ENCODE results near the gene UBE2D3. TPM values are rescaled to one million over a fixed set of nuclear protein-coding genes. Genes with fewer than 3 reads are reported as not detected.

The UBE2D3 gene
- polyA plus RNA-seq, 6 donors from 2014 or later, result 352 to 705 (median 440) TPM

DNA sequence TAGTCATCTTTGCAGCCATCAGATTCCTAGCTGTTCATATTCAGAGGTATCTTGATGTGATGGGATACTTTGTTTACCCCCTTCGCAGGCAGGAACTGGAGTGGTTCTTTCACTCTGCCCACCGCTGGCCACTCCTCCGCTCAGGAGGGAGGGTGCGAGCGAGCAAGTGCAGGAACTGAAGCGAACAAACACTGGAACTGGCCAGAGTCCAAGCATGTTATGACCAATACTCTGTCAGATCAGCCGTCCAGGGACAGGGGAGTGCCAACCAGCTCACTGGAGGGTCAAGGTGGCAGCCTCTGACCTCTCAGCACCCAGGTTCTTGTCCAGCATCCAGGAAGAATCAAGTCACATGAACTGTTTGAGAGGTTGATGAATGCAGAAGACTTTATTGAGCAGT, 48.6 kb downstream of the UBE2D3 start:
- Mint-ChIP-seq H3K9me3 (no peaks in the 10 kb centered on the region), H3K36me3 (no peaks in the 10 kb centered on the region), H3K4me3 (no peak overlapping the region)

DNA sequence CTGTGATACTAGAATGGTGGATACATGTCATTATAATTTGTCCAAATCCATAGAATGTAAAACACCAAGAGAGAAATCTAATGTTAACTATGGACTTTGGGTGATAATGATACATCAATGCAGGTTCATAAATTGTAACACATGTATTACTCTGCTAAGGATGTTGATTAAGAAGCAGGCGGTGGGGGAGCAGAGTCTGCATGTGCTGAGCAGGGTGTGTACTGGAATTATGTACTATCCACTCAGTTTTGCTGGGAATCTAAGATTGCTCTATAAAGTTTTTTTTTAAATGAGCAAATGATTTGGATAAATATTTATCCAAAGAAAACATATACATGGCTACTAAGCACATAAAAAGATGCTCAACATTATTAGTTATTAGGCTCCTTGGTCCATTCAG, 51.5 kb downstream of the UBE2D3 start:
- H3K27me3 Mint-ChIP-seq, result no peaks in the 10 kb centered on the region
- DNase-seq (no peak), ATAC-seq (ENCODE audit: low read depth in 2 of 2) (no peak)
- H3K4me3 Mint-ChIP-seq, result no peak overlapping the region
- H3K9me3 Mint-ChIP-seq, result no peaks in the 10 kb centered on the region
- H3K36me3 Mint-ChIP-seq, result no peaks in the 10 kb centered on the region
- no peak overlapping the region for H3K27ac Mint-ChIP-seq
- peaks cover 4 to 7% (median 4%) of the 10 kb centered on the region in 3 donors for H3K4me1 Mint-ChIP-seq

More for the DNA sequence above, 48.6 kb downstream of the UBE2D3 start:
- ATAC-seq (ENCODE audit: low read depth in 2 of 2) (no peak), DNase-seq (no peak)
- Mint-ChIP-seq H3K27ac (peak overlapping the region in 2 of 6 donors; percentile 37 to 69), H3K4me1 (peaks cover 4 to 7% (median 4%) of the 10 kb centered on the region in 3 donors), H3K27me3 (no peaks in the 10 kb centered on the region)

DNA sequence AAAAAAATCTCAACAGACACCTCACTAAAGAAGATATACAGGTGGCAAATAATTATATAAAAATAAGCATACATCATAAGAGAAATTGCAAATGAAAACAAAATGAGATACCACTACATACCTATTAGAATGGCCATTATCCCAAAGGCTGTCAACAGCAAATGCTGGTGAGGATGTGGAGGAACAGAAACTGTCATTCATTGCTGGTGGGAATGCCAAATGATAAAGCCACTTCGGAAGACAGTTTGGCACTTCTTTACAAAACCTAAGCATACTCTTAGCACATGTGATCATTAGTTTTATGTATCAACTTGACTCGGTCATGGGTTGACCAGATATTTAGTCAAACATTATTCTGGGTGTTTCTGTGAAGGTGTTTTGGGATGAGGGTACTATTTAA, 53.1 kb downstream of the UBE2D3 start:
- no peak for ATAC-seq (ENCODE audit: low read depth in 2 of 2)
- Mint-ChIP-seq H3K36me3 (no peaks in the 10 kb centered on the region), H3K27ac (no peak overlapping the region)

DNA sequence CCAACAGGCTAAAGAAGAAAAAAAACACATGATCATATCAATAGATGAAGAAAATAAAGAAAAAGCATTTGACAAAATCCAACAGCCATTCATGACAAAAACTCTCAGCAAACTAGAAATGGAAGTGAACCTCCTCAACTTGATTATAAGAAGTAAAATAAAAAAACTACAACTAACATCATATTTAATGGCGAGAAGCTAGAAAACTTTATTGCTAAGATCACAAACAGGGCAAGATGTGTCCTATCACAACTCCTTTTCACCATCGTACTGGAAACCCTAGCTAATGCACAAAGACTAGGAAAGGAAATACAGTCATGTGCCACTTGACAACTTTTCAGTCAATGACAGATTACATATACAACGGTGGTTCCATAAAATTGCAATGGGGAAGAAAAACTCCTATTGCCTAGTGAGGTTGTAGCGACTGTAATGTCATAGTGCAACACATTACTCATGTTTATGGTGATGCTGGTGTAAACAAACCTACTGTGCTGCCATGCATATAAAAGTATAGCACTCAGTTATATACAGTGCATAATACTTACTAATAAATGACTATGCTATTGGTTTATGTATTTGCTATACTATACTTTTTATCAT, 54.5 kb downstream of the UBE2D3 start:
- ATAC-seq (ENCODE audit: low read depth in 2 of 2), result no peak
- no peaks in the 10 kb centered on the region for H3K36me3 Mint-ChIP-seq
- peaks cover 0 to 2% (median 0%) of the 10 kb centered on the region in 7 donors for H3K9me3 Mint-ChIP-seq
- no peak overlapping the region for H3K4me3 Mint-ChIP-seq
- H3K27me3 Mint-ChIP-seq, result no peaks in the 10 kb centered on the region
- peak overlapping the region in 1 of 6 donors; percentile 12 for H3K27ac Mint-ChIP-seq
- H3K4me1 Mint-ChIP-seq, result peaks cover 0 to 4% (median 0%) of the 10 kb centered on the region in 3 donors
- no peak for DNase-seq

More for the DNA sequence above, 53.1 kb downstream of the UBE2D3 start:
- no peak overlapping the region for H3K4me3 Mint-ChIP-seq
- H3K9me3 Mint-ChIP-seq, result no peaks in the 10 kb centered on the region
- DNase-seq, result no peak
- H3K4me1 Mint-ChIP-seq, result peaks cover 3 to 4% (median 4%) of the 10 kb centered on the region in 3 donors
- H3K27me3 Mint-ChIP-seq, result no peaks in the 10 kb centered on the region

DNA sequence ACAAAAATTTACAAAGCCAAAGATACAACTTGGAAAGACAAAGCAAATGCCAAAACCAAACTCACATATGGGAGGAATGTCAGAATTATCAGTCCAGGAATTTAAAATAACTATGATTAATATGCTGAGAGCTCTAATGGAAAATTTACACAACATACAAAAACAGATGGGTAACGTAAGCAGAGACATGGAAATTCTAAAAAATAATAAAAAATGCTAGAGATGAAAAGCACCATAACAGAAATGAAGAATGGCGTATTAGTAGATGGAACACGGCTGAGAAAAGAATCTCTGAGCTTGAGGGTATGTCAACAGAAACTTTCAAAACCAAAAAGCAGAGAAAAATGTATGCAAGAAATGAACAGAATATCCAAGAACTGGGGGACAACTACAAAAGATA, 62.5 kb downstream of the UBE2D3 start:
- peaks cover 0 to 2% (median 0%) of the 10 kb centered on the region in 7 donors for H3K9me3 Mint-ChIP-seq
- no peak overlapping the region for H3K27ac Mint-ChIP-seq
- H3K27me3 Mint-ChIP-seq, result no peaks in the 10 kb centered on the region
- no peak overlapping the region for H3K4me3 Mint-ChIP-seq
- no peaks in the 10 kb centered on the region for H3K36me3 Mint-ChIP-seq
- no peak for DNase-seq
- H3K4me1 Mint-ChIP-seq, result peaks cover 10 to 18% (median 11%) of the 10 kb centered on the region in 3 donors
- ATAC-seq (ENCODE audit: low read depth in 2 of 2), result no peak

DNA sequence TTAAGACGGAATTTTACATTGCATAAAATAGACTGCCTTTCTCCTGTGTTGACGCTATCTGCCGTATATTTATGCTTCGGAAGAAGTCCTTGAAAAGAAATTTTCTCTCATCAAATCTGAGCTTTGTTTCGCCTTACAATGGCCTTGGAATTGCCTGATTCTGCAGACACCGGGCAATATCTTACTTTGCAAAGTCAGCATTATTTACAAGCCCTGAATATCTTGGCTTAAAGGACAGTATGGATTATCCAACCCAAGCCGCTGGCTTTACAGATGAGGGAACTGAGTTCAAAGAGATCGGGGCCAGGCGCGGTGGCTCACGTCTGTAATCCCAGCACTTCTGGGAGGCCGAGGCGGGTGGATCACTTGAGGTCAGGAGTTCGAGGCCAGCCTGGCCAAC, 65.4 kb downstream of the UBE2D3 start:
- DNase-seq, result no peak
- peaks cover 0 to 2% (median 0%) of the 10 kb centered on the region in 7 donors for H3K9me3 Mint-ChIP-seq
- H3K27ac Mint-ChIP-seq, result peak overlapping the region in 5 of 6 donors; percentile 29 to 100 (median 99)
- peaks cover 0 to 8% of the 10 kb centered on the region in 2 donors for H3K36me3 Mint-ChIP-seq
- no peaks in the 10 kb centered on the region for H3K27me3 Mint-ChIP-seq
- peak overlapping the region; percentile 80 to 95 (median 92) for H3K4me3 Mint-ChIP-seq
- peaks cover 29 to 48% (median 40%) of the 10 kb centered on the region in 3 donors for H3K4me1 Mint-ChIP-seq
- no peak for ATAC-seq (ENCODE audit: low read depth in 2 of 2)

DNA sequence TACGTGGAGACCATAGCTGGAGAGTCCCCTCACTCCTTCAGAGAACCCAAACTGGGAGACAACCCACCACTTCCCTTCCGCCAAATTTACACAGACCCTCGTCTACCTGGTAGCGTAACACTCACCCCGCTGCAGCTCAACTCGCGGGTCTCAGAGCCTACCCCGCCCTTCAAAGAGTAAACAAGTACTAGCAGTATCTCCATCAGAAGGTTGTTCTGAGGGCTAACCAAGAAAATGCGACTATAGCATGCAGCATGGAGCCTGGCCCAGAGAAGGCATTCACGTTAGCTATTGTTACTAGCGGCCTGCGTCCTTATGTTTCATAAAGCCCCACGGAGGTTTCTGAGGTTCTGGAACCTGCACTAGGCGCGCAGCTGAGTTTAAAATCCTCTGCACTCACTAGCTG, 66.1 kb downstream of the UBE2D3 start:
- Mint-ChIP-seq H3K9me3 (peaks cover 0 to 2% (median 0%) of the 10 kb centered on the region in 7 donors), H3K27me3 (no peaks in the 10 kb centered on the region), H3K27ac (peak overlapping the region; percentile 97 to 100 (median 100)), H3K4me3 (peak overlapping the region; percentile 80 to 95 (median 92)), H3K36me3 (peaks cover 0 to 8% of the 10 kb centered on the region in 2 donors), H3K4me1 (peaks cover 31 to 54% (median 45%) of the 10 kb centered on the region in 3 donors)
- DNase-seq, result no peak
- peak; percentile 1 to 2 for ATAC-seq (ENCODE audit: low read depth in 2 of 2)

DNA sequence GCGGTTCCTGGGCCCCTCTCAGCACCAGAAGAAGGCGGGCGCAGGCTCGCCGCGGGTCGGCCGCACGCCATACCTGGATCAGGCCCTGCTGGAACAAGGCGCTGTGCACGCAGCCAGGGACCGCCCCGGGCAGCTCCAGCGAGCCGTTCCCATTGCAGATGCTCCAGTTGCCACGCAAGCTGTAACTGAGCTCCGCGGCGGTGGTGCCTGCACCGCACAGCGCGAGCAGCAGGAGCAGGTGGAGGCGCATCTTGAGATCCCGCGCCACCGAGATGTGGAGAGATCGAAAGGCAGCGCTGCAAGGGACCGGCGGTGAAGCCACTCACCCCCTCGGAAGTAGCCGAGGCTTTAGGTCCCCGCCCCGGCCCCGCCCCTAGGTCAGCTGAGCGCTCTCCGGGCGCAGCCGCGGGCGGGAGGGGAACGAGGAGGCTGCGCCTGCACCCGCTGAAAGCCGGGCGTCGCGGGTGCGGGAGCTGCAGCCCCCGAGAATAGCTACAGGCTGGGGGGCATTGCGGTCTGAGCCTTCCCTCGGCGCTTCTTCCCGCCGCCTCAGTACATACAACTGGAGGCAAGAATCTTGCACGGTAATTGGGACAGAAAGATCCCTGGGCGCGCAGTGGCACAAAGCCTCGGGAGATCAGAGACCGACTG, 66.6 kb downstream of the UBE2D3 start, which contains the start of gene MANBA:
TSS of gene MANBA (minus strand) at position 324 of the 651 bp plus-strand sequence. CDS start at position 250, 74 bp downstream.
- Mint-ChIP-seq H3K4me1 (peaks cover 34 to 58% (median 49%) of the 10 kb centered on the region in 3 donors), H3K9me3 (peaks cover 0 to 2% (median 0%) of the 10 kb centered on the region in 7 donors)

DNA sequence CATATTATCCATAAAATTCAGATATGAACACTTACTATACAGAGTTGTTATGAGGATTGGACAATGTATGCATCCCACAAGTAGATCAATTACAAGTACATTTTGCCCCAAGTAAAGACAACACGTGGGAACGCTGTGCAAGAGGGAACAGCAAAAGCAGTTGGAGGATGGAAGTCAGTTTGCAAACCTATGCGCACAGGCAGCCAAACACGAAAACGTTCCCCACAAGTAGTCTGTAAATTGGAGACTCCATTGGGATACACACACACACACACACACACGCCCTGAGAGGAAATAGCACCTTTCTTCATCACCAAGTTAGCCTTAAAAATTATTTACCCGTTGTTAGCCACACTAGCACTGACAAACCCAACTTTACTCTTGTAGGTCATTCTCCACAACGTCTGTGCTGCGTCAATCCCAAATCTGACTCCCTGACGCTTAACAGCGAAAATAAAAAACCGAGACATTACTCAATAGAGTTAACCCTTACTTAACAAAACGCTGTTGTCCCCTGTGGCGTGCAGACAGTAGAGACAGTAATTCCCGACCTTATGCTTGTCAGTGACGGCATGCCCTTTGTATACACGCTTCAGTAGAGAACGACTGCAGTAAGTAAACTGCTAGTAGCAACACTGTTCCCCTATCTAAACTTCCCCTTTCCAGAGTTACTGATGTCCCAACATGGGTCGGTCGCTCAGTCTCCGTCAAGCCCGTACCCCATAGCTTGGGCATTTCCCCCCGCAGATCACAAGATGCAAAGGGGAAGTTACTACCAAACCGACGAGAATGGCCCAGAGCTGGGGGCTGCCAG, 67.3 kb downstream of the UBE2D3 start:
- H3K4me3 Mint-ChIP-seq, result peak overlapping the region; percentile 80 to 95 (median 92)
- ATAC-seq (ENCODE audit: low read depth in 2 of 2) (peak; percentile 75 to 81), DNase-seq (peak; percentile 96)
- peak overlapping the region; percentile 97 to 100 (median 100) for H3K27ac Mint-ChIP-seq
- peaks cover 0 to 8% of the 10 kb centered on the region in 2 donors for H3K36me3 Mint-ChIP-seq
- peaks cover 34 to 58% (median 49%) of the 10 kb centered on the region in 3 donors for H3K4me1 Mint-ChIP-seq
- H3K27me3 Mint-ChIP-seq, result no peaks in the 10 kb centered on the region
- peaks cover 0 to 3% (median 0%) of the 10 kb centered on the region in 7 donors for H3K9me3 Mint-ChIP-seq

More for the DNA sequence above, 66.6 kb downstream of the UBE2D3 start, which contains the start of gene MANBA:
- H3K27me3 Mint-ChIP-seq, result no peaks in the 10 kb centered on the region
- DNase-seq, result peak; percentile 85
- peaks cover 0 to 8% of the 10 kb centered on the region in 2 donors for H3K36me3 Mint-ChIP-seq
- peak; percentile 62 to 64 for ATAC-seq (ENCODE audit: low read depth in 2 of 2)
- peak within 1 kb of the TSS; percentile 97 to 100 (median 100) for H3K27ac Mint-ChIP-seq
- H3K4me3 Mint-ChIP-seq, result peak within 1 kb of the TSS; percentile 80 to 95 (median 92)

DNA sequence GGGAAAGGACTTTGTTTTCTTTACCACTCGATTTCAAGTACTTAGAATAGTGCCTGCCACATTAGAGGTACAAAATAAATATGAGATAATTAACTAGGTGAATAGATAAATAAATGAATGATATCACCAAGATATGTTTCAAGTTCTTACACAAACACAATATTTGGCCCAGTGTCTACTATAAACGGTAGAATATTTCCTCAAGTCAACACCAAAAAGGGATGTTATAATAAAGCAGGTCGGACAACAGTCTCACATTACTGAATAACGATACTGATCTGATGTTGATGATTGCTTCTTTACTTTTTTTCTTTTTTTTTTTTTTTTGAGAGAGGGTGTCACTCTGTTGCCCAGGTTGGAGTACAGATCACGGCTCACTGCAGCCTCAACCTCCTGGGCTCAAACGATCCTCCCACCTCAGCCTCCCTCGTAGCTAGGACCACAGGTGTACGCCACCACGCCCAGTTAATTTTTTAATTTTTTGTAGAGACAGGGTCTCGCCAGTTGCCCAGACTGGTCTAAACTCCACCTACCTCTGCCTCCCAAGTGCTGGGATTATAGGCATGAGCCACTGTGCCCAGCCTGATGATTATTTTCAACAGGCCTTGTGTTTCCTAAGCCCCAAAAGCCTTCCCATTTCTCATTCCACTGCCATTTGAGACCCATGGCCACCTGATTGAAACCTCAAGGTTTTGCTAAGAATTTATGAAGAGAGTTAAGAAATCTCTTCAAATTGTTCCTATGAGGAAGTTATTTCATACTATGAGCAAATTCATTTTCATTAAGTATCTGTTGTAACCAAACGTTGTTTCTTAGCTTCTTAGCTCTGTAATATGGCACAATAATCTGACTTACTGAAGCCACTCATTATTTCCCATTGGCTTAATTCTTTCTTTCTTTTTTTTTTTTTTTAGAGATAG, 68.8 kb downstream of the UBE2D3 start:
- H3K4me3 Mint-ChIP-seq, result peak overlapping the region; percentile 34 to 95 (median 92)
- peak overlapping the region; percentile 97 to 100 (median 100) for H3K27ac Mint-ChIP-seq
- DNase-seq, result no peak
- no peaks in the 10 kb centered on the region for H3K27me3 Mint-ChIP-seq
- peaks cover 0 to 4% (median 0%) of the 10 kb centered on the region in 7 donors for H3K9me3 Mint-ChIP-seq
- ATAC-seq (ENCODE audit: low read depth in 2 of 2), result no peak
- peaks cover 34 to 58% (median 49%) of the 10 kb centered on the region in 3 donors for H3K4me1 Mint-ChIP-seq
- peaks cover 0 to 8% of the 10 kb centered on the region in 2 donors for H3K36me3 Mint-ChIP-seq

DNA sequence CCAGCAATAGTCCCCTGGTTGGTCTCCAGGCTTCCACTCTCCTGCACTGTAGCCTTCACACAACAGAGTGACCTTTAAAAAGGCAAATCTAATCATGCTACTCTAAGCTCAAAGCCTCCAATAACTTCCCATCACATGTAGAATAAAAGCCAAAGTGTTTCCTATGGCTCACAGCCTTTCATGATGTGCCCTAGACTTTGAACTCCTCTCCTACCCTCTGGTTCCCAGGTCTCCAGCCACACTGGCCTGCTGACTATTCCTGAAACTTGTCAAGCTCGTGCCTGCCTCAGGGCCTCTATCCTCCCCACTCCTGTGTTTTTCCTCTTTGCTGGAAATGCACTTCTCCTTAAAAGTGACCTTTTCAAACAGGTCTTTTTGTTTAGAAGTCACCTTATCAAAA, 69.7 kb downstream of the UBE2D3 start:
- ATAC-seq (ENCODE audit: low read depth in 2 of 2), result no peak
- no peak for DNase-seq
- peaks cover 0 to 8% of the 10 kb centered on the region in 2 donors for H3K36me3 Mint-ChIP-seq
- H3K27ac Mint-ChIP-seq, result peak overlapping the region; percentile 86 to 100 (median 98)
- peak overlapping the region in 5 of 8 donors; percentile 1 to 92 (median 80) for H3K4me3 Mint-ChIP-seq
- peaks cover 34 to 58% (median 49%) of the 10 kb centered on the region in 3 donors for H3K4me1 Mint-ChIP-seq
- H3K9me3 Mint-ChIP-seq, result peaks cover 0 to 4% (median 0%) of the 10 kb centered on the region in 7 donors
- no peaks in the 10 kb centered on the region for H3K27me3 Mint-ChIP-seq

DNA sequence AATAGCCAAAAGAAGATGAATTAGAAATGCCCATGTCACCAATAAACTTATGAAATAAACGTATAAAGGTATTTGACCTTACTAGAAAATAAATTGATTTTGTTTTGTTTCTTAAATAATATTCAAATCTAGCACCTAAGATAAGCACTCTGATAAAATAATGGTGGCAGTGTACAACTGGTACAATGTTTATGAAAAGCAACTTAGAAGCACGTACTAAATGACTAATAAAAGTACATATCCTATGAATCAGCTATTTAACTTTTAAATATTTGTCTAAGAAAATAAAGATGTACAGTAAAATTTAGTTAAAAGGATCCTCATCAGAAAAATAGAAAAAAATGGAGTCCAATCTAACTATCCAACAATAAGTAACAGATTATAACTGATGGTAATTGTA, 73.3 kb downstream of the UBE2D3 start:
- Mint-ChIP-seq H3K4me3 (no peak overlapping the region), H3K27me3 (no peaks in the 10 kb centered on the region), H3K36me3 (peaks cover 8 to 9% of the 10 kb centered on the region in 2 donors), H3K27ac (peak overlapping the region in 1 of 6 donors; percentile 39), H3K9me3 (peaks cover 0 to 4% (median 0%) of the 10 kb centered on the region in 7 donors), H3K4me1 (peaks cover 26 to 44% (median 39%) of the 10 kb centered on the region in 3 donors)
- ATAC-seq (ENCODE audit: low read depth in 2 of 2) (no peak), DNase-seq (no peak)

All from naive B cell (primary cell).